NCI-H748 (cell line): ENCODE results near the gene DNAH6.
"Not testable (repeated sequence)": the region's sequence is repeated elsewhere in the genome, so short reads cannot be mapped to it uniquely, and the experiment has no call there.

ENCODE experiments used
- DNase-seq: peaks from one replicate; lab custom pipeline; 2025; ENCODE audit not compliant: unreplicated experiment; lab: John Stamatoyannopoulos, UW

Gene DNAH6

GRCh38 chr2:84496386-84496785 lies 19.9 kb upstream of the DNAH6 start:
- DNase-seq: no peak

GRCh38 chr2:84497285-84497684 lies 19.0 kb upstream of the DNAH6 start:
- DNase-seq: no peak

GRCh38 chr2:84498150-84498799 lies 18.0 kb upstream of the DNAH6 start:
- DNase-seq: no peak

GRCh38 chr2:84511024-84511423 lies 5.3 kb upstream of the DNAH6 start:
- DNase-seq: not testable (repeated sequence)

- DNase-seq: no peak
Measured at GRCh38 chr2:84515788-84516187, 510 bp upstream of the DNAH6 start.

GRCh38 chr2:84519332-84519957 lies 3.1 kb downstream of the DNAH6 start:
- DNase-seq: no peak

GRCh38 chr2:84526562-84526961 lies 10.3 kb downstream of the DNAH6 start:
- no peak for DNase-seq

- DNase-seq: no peak
Measured at GRCh38 chr2:84527137-84528129, 11.1 kb downstream of the DNAH6 start.

- no peak for DNase-seq
Measured at GRCh38 chr2:84532291-84532690, 16.0 kb downstream of the DNAH6 start.

GRCh38 chr2:84534225-84534624 lies 17.9 kb downstream of the DNAH6 start:
- no peak for DNase-seq

GRCh38 chr2:84537251-84537650 lies 21.0 kb downstream of the DNAH6 start:
- DNase-seq: no peak

- no peak for DNase-seq
Measured at GRCh38 chr2:84539729-84540128, 23.4 kb downstream of the DNAH6 start.

- no peak for DNase-seq
Measured at GRCh38 chr2:84545005-84545404, 28.7 kb downstream of the DNAH6 start.

- no peak for DNase-seq
Measured at GRCh38 chr2:84546551-84546950, 30.3 kb downstream of the DNAH6 start.

- no peak for DNase-seq
Measured at GRCh38 chr2:84548303-84548702, 32.0 kb downstream of the DNAH6 start.

GRCh38 chr2:84550916-84551315 lies 34.6 kb downstream of the DNAH6 start:
- no peak for DNase-seq

- not testable (repeated sequence) for DNase-seq
Measured at GRCh38 chr2:84551526-84551925, 35.2 kb downstream of the DNAH6 start.

GRCh38 chr2:84556190-84556589 lies 39.9 kb downstream of the DNAH6 start:
- DNase-seq: no peak

- no peak for DNase-seq
Measured at GRCh38 chr2:84559838-84560237, 43.5 kb downstream of the DNAH6 start.

GRCh38 chr2:84579661-84580060 lies 63.4 kb downstream of the DNAH6 start:
- DNase-seq: no peak

- DNase-seq: no peak
Measured at GRCh38 chr2:84603911-84604310, 87.6 kb downstream of the DNAH6 start.

GRCh38 chr2:84613082-84613481 lies 96.8 kb downstream of the DNAH6 start:
- no peak for DNase-seq
